GM18951 (cell line): ENCODE data around the gene TOP2B.

Experiments used
- POLR2A ChIP-seq: IDR thresholded peaks from 4 replicates; pipeline ENCODE4 v1.6.1; 2011; ENCODE audit warnings: mild to moderate bottlenecking; ENCODE audit not compliant: insufficient read length, insufficient read depth; ENCODE audit errors: extremely low read depth
- in situ Hi-C: fragments of 300-500 bp; cut with MboI; formaldehyde crosslinking; loops from one replicate; pipeline ENCODE4 v1.12.0; 2022; ENCODE audit warnings: low sequenced_read_pairs, mixed read lengths, inconsistent platforms; ENCODE audit not compliant: unreplicated experiment

The TOP2B gene

DNA sequence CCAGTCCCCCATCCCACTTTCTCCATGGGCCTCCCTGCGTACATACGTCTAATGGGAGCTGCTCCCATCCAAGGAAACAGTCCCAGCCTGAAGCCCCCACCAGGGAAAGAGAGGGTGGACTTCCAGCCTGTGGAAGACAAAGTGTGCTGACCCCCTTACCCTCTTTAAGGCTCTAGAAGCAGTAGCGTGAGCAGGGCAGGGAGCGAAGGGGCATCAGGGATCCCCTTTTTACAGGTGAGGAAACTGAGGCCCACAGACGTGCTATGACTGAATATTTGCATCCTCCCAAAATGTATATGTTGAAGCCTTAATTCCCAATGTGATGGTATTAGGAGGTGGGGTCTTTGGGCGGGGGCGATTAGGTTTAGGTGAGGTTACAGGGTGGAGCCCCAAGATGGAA lies 83.4 kb downstream of the TOP2B start:
- in situ Hi-C loops = loop anchor here (25.0 kb wide), 1 partner anchor 794 kb away; no protein-coding TSS in a partner anchor
- TF ChIP-seq POLR2A = no peak

DNA sequence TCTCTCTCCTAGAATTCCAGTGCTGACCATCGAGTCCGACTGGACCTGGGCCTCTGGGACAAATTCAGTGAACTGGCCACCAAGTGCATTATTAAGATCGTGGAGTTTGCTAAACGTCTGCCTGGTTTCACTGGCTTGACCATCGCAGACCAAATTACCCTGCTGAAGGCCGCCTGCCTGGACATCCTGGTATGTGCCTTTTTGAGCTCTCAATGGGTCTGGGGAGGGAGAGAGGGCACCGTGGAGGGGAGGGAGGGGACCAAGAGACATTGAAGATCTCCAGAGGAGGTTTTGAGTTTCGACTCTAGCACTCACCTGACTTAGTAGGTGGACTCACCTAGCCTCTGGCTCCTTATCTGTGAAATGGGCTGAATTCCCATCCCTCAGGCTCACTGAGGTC lies 84.2 kb downstream of the TOP2B start:
- TF ChIP-seq POLR2A = no peak
- in situ Hi-C loops = loop anchor here (25.0 kb wide), 1 partner anchor 793 kb away; no protein-coding TSS in a partner anchor

DNA sequence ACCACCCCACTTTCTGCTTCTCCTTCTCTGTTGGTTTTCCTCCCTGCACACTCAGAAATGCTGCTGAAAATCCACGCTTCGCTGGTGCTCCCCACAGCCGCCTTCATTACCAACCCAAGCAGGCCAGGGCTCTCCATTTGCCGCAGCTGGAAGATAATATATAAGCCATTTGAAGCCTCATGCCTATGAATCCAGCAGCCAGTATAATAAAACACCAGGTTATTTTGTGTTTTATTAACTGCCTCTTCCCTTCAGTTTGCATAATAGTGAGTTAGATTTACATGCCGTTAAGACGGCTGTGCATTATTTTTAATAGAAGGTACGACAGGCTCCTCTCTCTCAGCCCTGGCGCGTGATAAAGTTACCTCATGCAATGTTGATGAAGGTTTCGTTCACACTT lies 86.6 kb downstream of the TOP2B start:
- no peak for TF ChIP-seq POLR2A
- in situ Hi-C loops = loop anchor here (25.0 kb wide), 1 partner anchor 791 kb away; no protein-coding TSS in a partner anchor

DNA sequence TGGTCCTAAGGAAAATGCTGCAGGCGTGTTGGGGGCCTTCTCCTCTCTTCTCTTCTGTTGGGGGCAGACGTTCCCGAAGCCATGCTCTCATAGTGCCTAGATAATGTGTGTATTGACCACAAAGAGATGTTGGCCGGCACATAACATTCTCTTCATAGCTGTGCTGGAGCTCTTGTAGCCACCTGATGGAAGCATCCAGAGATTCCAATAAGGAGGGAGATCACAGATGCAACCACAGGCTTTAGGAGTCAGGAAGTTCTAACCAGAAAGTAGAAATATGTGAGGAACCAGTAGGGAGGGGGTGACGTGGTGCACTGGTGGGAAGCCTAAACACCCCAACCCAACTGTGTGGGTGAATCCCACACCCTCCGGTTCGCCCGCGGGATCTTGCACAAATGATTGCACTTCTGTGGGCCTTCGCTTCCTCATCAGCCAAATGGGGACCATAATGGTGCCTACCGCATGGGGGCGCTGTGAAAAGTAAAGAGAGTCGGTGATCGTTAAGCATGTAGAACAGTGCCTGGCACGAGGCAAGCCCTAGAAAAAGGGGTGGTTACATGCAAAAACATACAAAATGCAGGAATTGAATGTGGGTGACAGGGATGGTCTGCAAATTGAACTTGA lies 87.8 kb downstream of the TOP2B start:
- no peak for TF ChIP-seq POLR2A
- in situ Hi-C loops = loop anchor here (25.0 kb wide), 1 partner anchor 790 kb away; no protein-coding TSS in a partner anchor

DNA sequence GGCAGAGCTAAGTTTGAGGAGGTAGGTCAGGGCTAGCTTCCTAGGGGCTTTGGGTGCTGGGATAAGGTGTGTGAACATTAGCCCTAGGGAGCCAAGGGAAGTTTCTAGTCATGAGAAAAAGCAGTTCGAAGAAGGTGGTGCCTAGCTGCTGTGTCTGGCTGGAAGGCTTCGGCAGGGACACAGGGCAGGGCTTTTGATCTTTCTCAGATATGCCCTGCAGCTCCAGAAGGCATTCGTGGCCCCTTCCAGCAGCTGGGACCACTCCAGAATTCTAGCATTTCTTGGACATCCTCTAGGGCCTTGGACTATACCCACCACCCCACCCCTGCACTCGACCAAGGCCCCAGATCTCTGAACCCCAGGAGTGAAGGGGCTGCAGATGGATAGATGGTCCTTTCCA lies 88.6 kb downstream of the TOP2B start:
- no peak for TF ChIP-seq POLR2A
- in situ Hi-C loops = loop anchor here (25.0 kb wide), 1 partner anchor 789 kb away; no protein-coding TSS in a partner anchor

DNA sequence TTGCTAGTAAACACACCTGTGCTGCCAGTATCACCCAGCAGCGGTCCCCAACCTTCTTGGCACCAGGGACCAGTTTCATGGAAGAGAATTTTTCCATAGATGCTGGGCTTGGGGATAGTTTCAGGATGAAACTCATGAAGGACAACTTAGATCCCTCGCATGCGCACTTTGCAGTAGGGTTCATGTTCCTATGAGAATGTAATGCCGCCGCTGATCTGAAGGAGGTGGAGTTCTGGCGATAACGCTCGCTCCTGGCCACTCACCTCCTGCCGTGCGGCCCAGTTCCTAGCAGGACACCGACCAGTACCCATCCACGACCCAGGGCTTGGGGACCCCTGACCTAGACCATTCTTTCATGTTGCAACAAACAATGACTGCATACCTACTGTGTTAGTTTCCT lies 89.7 kb downstream of the TOP2B start:
- TF ChIP-seq POLR2A = no peak
- in situ Hi-C loops = loop anchor here (25.0 kb wide), 1 partner anchor 788 kb away; no protein-coding TSS in a partner anchor

DNA sequence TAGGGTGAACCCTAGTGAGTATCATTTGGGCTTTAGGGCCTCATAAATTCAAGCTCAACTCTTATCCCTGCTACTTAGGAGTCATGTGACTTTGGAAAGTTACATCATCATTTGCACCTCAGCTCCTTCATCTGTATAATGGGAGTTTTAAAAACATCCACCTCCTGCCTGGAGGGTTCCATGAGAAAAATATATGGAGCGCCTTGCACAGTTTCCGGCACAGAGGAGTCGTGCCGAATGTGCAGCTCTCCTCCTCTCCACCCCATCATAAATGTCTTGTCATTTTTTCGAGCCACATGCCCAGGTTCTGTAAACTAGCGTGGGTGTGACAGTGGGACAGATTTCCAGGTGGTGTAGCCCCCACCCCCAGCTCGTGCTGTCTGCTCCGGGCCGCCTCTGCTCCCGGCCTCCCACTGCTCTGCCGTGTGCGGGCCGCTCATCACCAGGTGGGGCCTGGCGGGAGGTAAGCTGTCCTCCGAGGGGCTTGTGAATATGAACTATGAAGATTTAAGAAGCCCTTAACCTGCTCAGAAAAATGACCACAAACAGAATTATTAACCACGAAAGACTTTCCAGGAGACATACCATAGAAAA lies 90.4 kb downstream of the TOP2B start:
- no peak for TF ChIP-seq POLR2A
- in situ Hi-C loops = no loop called here

DNA sequence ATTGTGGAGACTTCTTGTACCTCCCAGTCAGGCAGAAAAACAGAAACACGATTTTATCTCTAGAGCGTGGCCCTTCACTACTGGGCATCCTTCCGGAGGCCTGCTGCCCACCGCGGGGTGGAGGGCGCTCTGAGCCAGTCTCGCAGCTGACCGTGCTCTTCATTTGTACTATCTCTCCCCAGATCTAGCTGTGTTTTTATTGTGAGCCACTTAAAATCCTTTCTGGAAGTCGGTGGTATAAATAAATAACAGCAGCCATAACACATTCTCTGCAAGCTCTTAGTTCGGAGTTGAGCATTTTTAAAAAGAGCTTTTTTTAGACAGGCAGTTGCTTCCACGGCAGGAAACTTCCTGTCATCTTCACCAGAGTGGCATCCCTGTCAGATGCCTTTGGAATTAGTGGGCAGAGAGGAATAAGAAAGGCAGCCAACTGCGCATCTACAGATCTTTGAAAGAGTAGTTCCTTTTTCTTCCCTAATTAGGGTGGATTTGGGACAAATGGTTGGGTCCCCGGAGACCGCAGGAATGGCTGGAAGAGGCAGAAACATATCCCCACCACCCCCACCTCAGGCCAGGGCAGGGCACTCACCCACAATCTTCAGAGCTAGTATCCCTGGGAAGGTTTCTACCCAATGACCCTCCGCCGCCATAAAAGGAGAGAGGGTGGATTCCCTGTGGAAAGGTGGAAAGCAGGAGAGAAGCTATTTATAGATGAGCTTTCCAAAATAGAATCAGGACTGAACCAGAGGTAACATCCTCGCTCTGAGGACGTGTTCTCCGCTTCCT lies 91.1 kb downstream of the TOP2B start:
- in situ Hi-C loops = no loop called here
- TF ChIP-seq POLR2A = no peak

DNA sequence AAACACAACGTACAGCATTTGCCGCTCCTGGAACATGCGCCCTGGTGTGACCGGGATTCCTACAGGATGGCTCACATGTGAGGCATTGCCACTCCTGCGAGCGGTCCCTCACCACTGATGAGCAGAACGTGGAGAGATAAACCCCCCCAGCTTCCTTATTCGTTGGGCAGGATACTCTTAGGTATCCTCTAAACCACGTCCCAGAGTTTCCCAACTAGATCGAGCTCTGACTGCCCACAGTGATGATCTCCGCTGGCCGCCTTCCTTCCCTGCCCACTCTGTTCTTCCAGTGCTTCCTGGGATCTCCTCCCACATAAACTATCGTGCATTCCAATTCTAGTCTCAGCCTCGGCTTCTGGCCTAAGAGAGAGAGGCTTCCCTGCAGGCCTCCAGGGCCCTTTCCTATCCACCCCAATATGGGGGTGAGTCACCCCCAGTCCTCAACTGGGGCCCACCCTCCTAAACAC lies 91.8 kb downstream of the TOP2B start:
- in situ Hi-C loops = no loop called here
- no peak for TF ChIP-seq POLR2A

DNA sequence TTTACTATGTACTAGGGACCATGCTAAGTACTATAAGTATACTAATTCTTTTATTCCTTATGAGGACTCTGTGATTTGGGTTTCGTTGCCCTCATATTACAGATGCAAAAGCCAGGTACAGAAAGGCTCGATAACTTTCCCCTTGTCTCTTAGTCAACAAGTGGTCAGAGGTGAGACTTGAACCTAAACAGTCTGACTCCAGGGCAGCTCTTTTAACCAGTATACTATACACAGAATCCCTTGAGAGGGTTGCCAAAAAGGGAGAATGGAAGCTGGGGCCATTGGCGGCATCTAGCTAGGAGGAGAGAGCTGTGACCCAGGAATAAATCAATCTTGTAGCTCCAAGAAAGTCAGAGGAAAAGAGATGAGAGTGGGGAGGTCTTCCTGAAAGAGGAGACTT lies 92.4 kb downstream of the TOP2B start:
- TF ChIP-seq POLR2A = no peak
- in situ Hi-C loops = no loop called here

DNA sequence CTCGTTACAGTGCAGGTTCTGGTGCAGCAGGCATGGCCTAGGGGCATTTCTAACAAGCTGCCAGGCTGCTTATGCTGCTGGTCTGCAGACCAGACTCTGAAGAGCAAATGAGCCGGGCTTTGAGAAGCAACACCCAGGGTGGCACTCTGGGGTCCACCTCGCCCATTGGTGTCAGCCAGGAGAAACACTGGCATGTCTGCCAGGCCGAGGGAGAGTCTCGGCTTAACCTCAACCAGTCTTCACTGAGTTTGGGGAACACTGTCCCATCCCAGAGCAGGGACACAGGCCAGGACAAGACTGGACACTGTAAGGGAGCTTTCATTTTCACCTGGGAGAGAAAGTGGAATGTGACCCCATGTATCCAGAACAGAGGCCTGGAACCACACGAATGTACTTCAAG lies 93.4 kb downstream of the TOP2B start:
- TF ChIP-seq POLR2A = no peak
- in situ Hi-C loops = no loop called here

DNA sequence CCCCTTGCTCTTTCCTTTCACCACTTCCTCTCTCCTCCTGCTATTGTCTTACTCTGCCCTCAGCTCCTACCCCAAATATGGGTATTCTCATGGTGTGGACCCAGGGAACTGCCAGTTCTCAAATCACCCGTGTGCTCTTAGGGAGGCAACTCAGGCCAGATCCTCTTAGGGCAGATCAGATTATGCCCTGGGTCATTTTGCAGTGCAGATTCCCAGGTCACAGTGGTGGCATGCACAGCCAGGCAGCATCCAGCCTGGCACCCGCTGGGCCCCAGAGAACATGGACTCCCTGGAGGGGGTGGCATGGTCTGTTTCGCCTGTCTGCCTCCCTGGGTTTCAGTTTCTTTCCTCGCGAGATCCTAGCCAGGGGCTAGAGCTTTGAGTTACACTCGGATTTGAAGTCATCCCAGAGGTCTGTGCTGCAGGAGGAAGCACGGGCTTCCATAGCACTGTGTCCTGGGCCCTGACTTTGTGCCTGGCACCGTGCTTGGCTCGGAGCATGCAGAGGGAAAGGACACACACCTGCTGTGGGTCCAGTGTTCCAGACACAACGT lies 96.1 kb downstream of the TOP2B start:
- in situ Hi-C loops = no loop called here
- no peak for TF ChIP-seq POLR2A

DNA sequence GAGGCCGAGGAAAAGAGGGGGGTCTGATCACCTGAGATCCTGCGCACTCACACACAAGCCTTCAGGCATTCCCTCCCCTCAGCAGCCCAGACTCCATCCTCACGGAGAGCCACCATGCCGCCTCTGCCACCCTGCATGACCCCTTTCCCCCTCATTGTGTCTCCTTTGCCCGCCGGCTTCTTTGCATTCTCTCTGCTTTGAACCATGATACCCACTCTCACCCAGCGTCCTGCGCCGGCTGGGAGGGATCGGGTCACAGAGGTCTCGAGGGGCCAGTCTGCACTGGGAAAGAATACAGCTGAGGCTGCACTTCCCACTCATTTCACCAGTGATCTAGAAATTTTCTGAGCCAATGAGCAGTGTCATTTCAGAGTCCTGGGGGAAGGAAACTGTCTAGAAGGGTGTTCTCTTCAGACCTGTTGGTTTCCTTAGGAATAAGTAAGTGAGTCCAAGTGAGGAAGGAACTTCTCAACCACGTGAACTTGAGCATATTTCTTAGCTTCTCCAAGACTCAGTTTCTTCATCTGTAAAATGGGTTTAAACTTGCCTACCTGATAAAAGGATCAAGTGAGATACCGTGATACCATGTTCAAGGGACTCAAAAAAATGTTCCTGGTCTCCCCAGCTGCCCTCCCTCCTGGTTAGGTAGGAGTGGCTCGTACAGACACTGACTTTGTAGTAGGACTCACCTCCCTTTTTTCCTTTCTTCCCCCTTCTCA lies 96.7 kb downstream of the TOP2B start:
- no peak for TF ChIP-seq POLR2A
- in situ Hi-C loops = no loop called here

DNA sequence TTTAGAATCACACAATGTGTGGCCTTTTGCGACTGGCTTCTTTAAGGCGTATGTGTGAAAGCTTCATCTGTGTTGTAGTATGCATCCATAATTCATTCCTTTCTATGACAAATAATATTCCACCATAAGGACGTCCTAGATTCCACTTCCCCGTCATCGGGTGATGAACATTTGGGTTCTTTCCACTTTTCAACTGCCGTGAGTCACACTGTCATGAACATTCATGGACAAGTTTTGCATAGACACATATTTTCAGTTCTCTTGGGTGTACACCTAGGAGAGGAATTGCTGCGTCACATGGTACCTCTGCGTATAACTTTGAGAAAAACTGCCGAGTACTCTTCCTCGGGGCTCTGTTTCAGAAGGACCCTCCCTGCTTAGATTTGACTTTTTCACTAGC lies 97.3 kb downstream of the TOP2B start:
- in situ Hi-C loops = no loop called here
- no peak for TF ChIP-seq POLR2A
